PC-3 (cell line): ENCODE data around the gene RMC1.

Experiments used
- EZH2 ChIP-seq: fragments of 300-600 bp; sonication (generic); IDR thresholded peaks from one replicate; pipeline ENCODE4 v1.6.1; 2017; ENCODE audit warnings: antibody characterized with exemption, mild to moderate bottlenecking, low read length; ENCODE audit not compliant: unreplicated experiment
- TF ChIP-seq, protein P1 (sequence below): fragments of 300-600 bp; sonication (generic); conservative IDR thresholded peaks from 2 replicates; pipeline ENCODE4 v1.5.1; 2017; ENCODE audit warnings: antibody characterized with exemption, low read depth, mild to moderate bottlenecking, low read length

DNA sequence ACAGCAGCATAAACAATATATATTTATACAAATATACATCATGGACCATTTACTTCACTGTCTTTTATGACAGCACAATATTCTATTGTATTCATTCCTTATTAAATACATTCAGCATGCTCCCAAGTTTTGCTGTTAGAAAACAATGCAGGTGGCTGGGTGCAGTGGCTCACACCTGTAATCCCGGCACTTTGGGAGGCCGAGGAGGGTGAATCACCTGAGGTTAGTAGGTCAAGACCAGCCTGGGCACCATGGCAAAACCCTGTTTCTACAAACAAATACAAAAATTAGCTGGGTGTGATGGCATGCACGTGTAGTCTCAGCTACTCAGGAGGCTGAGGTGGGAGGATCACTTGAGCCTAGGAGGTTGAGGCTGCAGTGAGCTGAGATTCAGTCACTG is 44.0 kb downstream of the RMC1 start:
- TF ChIP-seq, protein P1, sequence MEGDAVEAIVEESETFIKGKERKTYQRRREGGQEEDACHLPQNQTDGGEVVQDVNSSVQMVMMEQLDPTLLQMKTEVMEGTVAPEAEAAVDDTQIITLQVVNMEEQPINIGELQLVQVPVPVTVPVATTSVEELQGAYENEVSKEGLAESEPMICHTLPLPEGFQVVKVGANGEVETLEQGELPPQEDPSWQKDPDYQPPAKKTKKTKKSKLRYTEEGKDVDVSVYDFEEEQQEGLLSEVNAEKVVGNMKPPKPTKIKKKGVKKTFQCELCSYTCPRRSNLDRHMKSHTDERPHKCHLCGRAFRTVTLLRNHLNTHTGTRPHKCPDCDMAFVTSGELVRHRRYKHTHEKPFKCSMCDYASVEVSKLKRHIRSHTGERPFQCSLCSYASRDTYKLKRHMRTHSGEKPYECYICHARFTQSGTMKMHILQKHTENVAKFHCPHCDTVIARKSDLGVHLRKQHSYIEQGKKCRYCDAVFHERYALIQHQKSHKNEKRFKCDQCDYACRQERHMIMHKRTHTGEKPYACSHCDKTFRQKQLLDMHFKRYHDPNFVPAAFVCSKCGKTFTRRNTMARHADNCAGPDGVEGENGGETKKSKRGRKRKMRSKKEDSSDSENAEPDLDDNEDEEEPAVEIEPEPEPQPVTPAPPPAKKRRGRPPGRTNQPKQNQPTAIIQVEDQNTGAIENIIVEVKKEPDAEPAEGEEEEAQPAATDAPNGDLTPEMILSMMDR = no peak
- no peak for TF ChIP-seq EZH2
